HG02981 (cell line): Measurements from ENCODE around the gene PRIMPOL.
"Not testable (repeated sequence)": the region's sequence is repeated elsewhere in the genome, so short reads cannot be mapped to it uniquely, and the experiment has no call there.

Experiments
- ATAC-seq: cut with Tn5 transposase; IDR thresholded peaks from one replicate; pipeline ENCODE4 v1.9.1; 2021; ENCODE audit warnings: mild to moderate bottlenecking, moderate library complexity; ENCODE audit not compliant: unreplicated experiment

Gene PRIMPOL

DNA sequence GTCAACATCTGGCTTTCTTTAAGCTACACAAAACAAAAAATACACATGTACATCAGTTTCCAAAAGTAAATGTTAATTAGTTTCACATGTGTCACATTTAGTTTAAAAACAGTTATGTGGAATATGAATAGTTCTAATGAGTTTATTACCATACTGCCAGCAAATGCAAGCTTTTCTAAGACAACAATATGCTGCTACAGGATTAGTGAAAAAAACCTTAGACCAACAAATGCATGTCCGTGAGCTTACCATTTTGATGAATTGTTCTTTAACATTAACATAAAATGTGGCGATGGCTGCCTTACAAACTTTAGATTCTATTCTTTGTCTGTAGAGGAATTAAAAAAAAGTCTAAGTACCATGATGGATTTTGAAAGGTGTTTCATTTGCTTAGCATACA is 52.6 kb downstream of the PRIMPOL start:
- ATAC-seq: no peak

DNA sequence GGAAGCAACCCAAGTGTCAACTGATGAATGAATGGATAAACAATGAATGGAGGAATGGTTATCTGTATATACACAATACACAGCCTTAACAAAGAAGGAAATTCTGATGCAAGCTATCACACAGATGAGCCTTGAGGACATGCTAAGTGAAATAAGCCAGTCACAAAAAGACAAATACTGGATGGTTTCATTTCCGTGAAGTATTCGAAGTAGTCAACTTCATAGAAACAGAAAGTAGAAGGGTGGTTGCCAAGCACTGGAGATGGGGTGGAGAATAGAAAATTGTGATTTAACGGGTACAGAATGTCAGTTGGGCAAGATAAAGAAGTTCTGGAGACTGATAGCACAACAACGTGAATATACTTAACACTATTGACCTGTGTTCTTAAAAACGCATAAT is 56.2 kb downstream of the PRIMPOL start:
- no peak for ATAC-seq

- ATAC-seq: no peak
These were observed 56.9 kb downstream of the PRIMPOL start for GRCh38 chr4:184706453-184706852.

- ATAC-seq: no peak
These were observed 62.8 kb downstream of the PRIMPOL start for GRCh38 chr4:184712322-184712721.

DNA sequence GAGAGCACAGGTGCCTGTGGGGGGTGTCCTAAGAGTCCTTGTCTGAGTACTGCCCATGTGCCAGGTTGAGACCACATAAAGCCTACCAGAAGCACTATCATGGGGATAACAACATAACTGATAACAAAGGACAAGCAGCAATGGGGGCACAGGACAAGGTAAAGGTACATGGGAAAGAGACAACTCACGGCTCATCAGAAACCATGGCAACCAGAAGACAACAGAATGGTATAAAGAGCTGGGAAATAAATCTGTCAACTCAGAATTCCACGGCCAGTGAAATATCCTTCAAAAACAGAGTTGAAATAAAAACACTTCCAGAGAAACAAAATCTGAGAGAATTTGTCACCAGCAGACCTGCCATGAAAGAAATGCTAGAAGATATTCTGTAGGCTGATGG is 64.3 kb downstream of the PRIMPOL start:
- ATAC-seq: no peak

DNA sequence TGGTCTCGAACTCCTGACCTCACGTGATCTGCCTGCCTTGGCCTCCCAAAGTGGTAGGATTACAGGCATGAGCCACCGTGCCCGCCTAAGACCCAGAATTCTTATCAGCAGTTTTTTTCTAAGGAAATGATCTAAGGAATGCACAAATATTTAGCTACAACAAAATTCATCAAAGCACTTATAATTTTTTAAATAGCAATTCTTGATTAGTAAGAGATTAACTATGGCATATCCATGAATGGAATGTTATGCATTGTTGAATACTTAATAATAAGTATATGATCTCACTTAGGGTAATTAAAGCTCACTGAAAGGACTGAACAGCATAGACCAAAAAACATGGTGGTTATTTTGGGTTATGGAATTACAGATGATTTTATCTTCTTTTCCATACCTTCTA is 66.0 kb downstream of the PRIMPOL start:
- no peak for ATAC-seq

GRCh38 chr4:184719407-184719806 is 69.9 kb downstream of the PRIMPOL start:
- no peak for ATAC-seq

DNA sequence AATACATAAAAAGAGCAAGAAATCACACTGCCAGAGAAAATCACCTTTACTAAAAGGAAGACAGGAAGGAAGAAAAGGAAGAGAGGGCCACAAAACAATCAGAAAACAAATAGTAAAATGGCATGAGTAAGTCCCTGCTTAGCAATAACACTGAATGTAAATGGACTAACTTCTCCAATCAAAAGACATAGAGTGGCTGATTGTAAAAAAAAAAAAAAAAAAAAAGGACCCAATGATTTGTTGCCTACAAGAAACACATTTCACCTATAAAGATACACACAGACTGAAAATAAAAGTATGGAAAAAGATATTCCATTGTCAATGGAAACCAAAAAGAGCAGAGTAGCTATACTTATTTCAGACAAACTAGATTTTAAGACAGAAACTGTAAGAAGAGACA is 71.7 kb downstream of the PRIMPOL start:
- no peak for ATAC-seq

- no peak for ATAC-seq
These were observed 73.3 kb downstream of the PRIMPOL start for GRCh38 chr4:184722798-184723197.

- ATAC-seq: no peak
These were observed 77.9 kb downstream of the PRIMPOL start for GRCh38 chr4:184727430-184727829.

DNA sequence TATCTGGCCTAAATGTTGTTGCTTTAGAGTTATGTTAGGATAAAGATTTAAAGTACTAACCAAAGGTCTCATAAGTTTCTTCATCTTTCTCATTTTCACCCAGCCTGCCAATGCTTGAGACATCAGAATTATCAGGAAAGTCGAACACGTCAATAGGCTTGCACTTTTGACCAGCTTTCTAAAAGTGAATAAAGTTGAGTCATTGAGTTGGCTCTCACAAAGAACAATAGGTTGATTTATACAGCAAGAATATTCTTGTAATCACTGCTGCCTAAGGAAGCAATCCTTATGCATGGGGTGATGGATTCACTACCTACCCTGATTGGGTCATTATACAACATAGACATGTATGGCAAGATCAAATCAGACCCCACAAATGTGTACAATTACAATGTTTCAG is 79.3 kb downstream of the PRIMPOL start:
- no peak for ATAC-seq

DNA sequence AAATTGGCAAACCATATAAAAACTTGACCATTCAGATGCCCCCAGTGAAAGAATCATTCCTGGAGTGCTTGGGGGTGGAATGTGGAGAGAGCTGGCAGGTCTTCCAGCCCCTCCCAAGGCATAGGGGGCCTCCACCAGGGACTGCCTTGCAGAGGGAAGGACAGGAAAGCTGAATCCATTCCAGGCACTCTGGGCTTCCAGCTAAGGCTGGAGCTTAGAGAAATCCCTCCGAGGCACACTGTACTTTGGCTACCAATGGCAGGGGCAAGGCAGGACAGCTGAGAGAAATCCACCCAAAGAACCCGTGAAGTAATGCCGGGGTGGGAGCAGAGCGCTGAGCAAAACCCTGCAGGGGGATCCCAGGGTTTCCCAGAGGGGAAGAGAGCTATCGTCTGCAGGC is 80.4 kb downstream of the PRIMPOL start:
- no peak for ATAC-seq

DNA sequence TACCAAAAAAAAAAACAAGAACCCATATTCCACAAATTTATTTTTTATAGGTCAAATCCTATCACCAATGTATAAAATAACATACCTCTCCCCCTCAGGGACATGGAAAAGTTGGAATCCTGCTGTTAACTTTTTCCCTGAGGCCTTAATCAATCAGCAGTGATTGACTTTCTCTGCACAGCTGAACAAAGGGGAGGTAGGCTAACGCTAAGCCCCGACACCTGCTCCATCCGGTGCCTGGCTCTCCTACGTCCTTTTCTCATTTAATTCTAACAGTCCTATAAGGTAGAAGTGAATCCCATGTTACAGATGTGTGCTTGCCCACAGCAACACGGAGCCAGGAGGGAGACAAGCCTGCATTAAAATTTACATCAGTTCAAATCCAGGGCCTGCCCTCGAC is 81.5 kb downstream of the PRIMPOL start:
- ATAC-seq: no peak

GRCh38 chr4:184732126-184732525 is 82.6 kb downstream of the PRIMPOL start:
- ATAC-seq: no peak

- peak; percentile 90 for ATAC-seq
These were observed 84.4 kb downstream of the PRIMPOL start, which contains the start of gene CENPU for GRCh38 chr4:184733654-184734524. Gene CENPU, minus strand, starts transcription at chr4:184734096. Its CDS starts 34 bp downstream, at chr4:184734062.

- no peak for ATAC-seq
These were observed 85.2 kb downstream of the PRIMPOL start for GRCh38 chr4:184734758-184735157.

DNA sequence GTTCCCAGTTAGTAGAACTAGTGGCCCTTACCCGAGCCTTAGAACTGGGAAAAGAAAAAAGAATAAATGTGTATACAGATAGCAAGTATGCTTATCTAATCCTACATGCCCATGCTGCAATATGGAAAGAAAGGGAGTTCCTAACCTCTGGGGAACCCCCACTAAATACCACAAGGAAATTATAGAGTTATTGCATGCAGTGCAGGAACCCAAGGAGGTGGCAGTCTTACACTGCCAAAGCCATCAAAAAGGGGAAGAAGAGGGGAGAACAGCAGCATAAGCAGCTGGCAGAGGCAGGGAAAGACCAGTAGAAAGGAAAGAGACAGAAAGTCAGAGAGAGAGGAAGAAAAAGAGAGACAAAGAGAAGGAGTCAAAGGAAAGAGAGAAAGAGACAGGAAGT is 90.0 kb downstream of the PRIMPOL start:
- ATAC-seq: not testable (repeated sequence)

- no peak for ATAC-seq
These were observed 91.4 kb downstream of the PRIMPOL start for GRCh38 chr4:184740980-184741391.

DNA sequence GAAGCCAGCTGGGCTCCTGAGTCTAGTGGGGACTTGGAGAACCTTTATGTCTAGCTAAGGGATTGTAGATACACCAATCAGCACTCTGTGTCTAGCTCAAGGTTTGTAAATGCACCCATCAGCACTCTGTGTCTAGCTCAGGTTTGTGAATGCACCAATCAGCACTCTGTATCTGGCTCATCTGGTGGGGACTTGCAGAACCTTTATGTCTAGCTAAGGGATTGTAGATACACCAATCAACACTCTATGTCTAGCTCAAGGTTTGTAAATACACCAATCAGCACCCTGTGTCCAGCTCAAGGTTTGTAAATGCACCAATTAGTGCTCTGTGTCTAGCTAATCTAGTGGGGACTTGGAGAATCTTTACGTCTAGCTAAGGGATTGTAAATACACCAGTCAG is 92.1 kb downstream of the PRIMPOL start:
- not testable (repeated sequence) for ATAC-seq

GRCh38 chr4:184743650-184744049 is 94.1 kb downstream of the PRIMPOL start:
- ATAC-seq: no peak

- ATAC-seq: no peak
These were observed 94.7 kb downstream of the PRIMPOL start for GRCh38 chr4:184744236-184744635.
